ENCODE data around the gene PGAM1. TPM values are rescaled to one million over a fixed set of nuclear protein-coding genes. Genes with fewer than 3 reads are reported as not detected.
A peak's percentile ranks its signal among the peaks of the same experiment; 100 is the strongest.

PGAM1 gene
- total and polyA plus RNA-seq, 2 of the 4 experiments (the other 2 are of a cell fraction) = 686 to 841 TPM

- in situ Hi-C loops (cut with MboI; ENCODE audit: low sequenced_read_pairs) (no loop called here), intact Hi-C loops (cut with micrococcal nuclease) (no loop called here), dilution Hi-C loops (cut with HindIII; ENCODE audit: low sequenced_read_pairs, unreplicated experiment) (no loop called here)
- Histone ChIP-seq H3K27ac (ENCODE audit: insufficient read depth, low read length) (no peak overlapping the region), H2BK15ac (ENCODE audit: low read depth, low read length) (no peak overlapping the region), H3K4me2 (ENCODE audit: low read depth, low read length) (no peak overlapping the region), H4K91ac (ENCODE audit: insufficient read depth, low read depth, low read length) (no peak overlapping the region), H2AFZ (replicated peaks; ENCODE audit: low read length, poor library complexity) (no peak overlapping the region), H3K4me3 (ENCODE audit: insufficient read depth, low read depth, low read length) (no peak overlapping the region), H3K56ac (ENCODE audit: extremely low read depth, insufficient read depth, low read length) (no peak overlapping the region), H3K4me1 (ENCODE audit: control insufficient read depth, insufficient read depth, low read length) (no peaks in the 10 kb centered on the region), H3K9me3 (ENCODE audit: control insufficient read depth, insufficient read depth, low read length) (no peaks in the 10 kb centered on the region), H3K23ac (ENCODE audit: low read depth, low read length) (no peak overlapping the region), H3K4ac (ENCODE audit: low read depth, low read length) (no peak overlapping the region), H3K27me3 (ENCODE audit: control insufficient read depth, insufficient read depth, low read length) (no peaks in the 10 kb centered on the region), H3K36me3 (ENCODE audit: control insufficient read depth, insufficient read depth, low read length) (peaks cover 75% of the 10 kb centered on the region), H3K14ac (replicated peaks; ENCODE audit: low read depth, low read length) (no peak overlapping the region), H3K9me1 (ENCODE audit: insufficient read depth, low read length) (peaks cover 19% of the 10 kb centered on the region), H2AK5ac (ENCODE audit: low read depth, low read length) (no peak overlapping the region), H2BK20ac (ENCODE audit: low read depth, low read length) (no peak overlapping the region), H2BK120ac (ENCODE audit: low read depth, low read length) (no peak overlapping the region), H4K20me1 (ENCODE audit: insufficient read depth, low read length) (peaks cover 41% of the 10 kb centered on the region), H4K5ac (ENCODE audit: low read depth, low read length) (no peak overlapping the region), H2BK5ac (ENCODE audit: low read depth, low read length, poor library complexity, severe bottlenecking) (no peak overlapping the region), H4K8ac (ENCODE audit: low read depth in 2 of 2, low read length in 2 of 2) (no peak overlapping the region), H2AK9ac (replicated peaks; ENCODE audit: low read depth, low read length, poor library complexity) (no peak overlapping the region), H3K9ac (ENCODE audit: low read depth, low read length) (no peak overlapping the region), H3K79me1 (ENCODE audit: low read depth in 1 of 2, low read length in 2 of 2) (peaks cover 55 to 82% of the 10 kb centered on the region in 2 experiments), H3K18ac (ENCODE audit: low read depth, low read length) (no peak overlapping the region)
- ChIA-PET CTCF (interaction anchor here (0.6 kb wide), 3 partner anchors 8 to 118 kb away, joined by 3 read pairs; partner anchors contain the start of gene ANKRD2), POLR2A (ENCODE audit: unreplicated experiment) (no interaction called here)
- TF ChIP-seq FOS (IDR thresholded peaks at IDR 0.05; ENCODE audit: low read depth, low read length) (no peak), ELK1 (IDR thresholded peaks at IDR 0.05; ENCODE audit: borderline replicate concordance, low read depth, low read length) (no peak), MAZ (IDR thresholded peaks at IDR 0.05; ENCODE audit: borderline replicate concordance, low read depth, low read length) (no peak), RAD21 (IDR thresholded peaks at IDR 0.05; ENCODE audit: low read length) (no peak), CEBPB (IDR thresholded peaks at IDR 0.05; ENCODE audit: low read depth, low read length) (no peak), POLR2A (IDR thresholded peaks at IDR 0.05; ENCODE audit: low read depth, low read length) (no peak), NFE2L2 (IDR thresholded peaks at IDR 0.05; ENCODE audit: low read depth, low read length) (no peak), RFX5 (IDR thresholded peaks at IDR 0.05; ENCODE audit: low read depth, low read length) (no peak), RCOR1 (IDR thresholded peaks at IDR 0.05; ENCODE audit: insufficient replicate concordance, low read length) (no peak), SMC3 (IDR thresholded peaks at IDR 0.05; ENCODE audit: low read depth, low read length) (no peak), BHLHE40 (IDR thresholded peaks at IDR 0.05; ENCODE audit: low read depth, low read length) (no peak), MXI1 (IDR thresholded peaks at IDR 0.05; ENCODE audit: borderline replicate concordance, low read depth, low read length) (no peak), USF2 (IDR thresholded peaks at IDR 0.05; ENCODE audit: low read depth, low read length) (no peak), CHD1 (IDR thresholded peaks at IDR 0.05; ENCODE audit: low read depth, low read length) (no peak), MAFK (IDR thresholded peaks at IDR 0.05; ENCODE audit: low read depth, low read length) (no peak), CTCF (conservative IDR thresholded peaks at IDR 0.05; ENCODE audit: low read depth, low read length) (no peak)
- DNase-seq (peak; percentile 34), ATAC-seq (ENCODE audit: low read depth) (peak; percentile 19; the same call in 1 of the 2 replicates)
- BruUV-seq (replicated peaks) = no TSS peak
- 100% methylated on average over 1 of the region's 3 CpGs; no CpG with 5 or more reads in 1 of the 2 experiments for WGBS, 2 experiments (ENCODE audit: extremely low coverage in 2 of 2, insufficient read length in 1 of 2)
These were observed 28.5 kb downstream of the PGAM1 start for GRCh38 chr10:97454330-97455036.
